GM15510 (cell line): ENCODE data around the gene GRAMD1C.

ENCODE experiments used
- POLR2A ChIP-seq: IDR thresholded peaks from 3 replicates; pipeline ENCODE4 v1.6.1; 2011; ENCODE audit warnings: borderline replicate concordance; ENCODE audit not compliant: insufficient read length; ENCODE audit errors: extremely low read depth

The GRAMD1C gene

DNA sequence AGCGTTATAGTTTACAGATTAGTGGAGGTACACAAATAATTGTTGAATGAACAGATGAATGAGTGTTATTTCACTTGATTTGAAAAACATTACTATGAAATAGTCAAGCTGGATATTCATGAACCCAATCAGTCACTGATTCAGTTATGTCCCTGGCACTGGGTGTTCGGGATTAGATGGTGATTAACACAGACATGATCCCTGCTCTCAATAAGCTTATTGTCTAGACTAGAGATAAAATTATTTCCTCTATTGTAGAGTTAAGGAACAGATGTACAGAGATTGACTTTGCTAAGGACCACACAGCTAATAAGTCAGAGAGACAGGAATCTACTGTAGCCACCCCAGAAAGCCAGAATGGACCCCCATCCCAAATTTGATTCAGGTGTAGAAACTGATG, 963 bp downstream of the GRAMD1C start:
- no peak for TF ChIP-seq POLR2A

DNA sequence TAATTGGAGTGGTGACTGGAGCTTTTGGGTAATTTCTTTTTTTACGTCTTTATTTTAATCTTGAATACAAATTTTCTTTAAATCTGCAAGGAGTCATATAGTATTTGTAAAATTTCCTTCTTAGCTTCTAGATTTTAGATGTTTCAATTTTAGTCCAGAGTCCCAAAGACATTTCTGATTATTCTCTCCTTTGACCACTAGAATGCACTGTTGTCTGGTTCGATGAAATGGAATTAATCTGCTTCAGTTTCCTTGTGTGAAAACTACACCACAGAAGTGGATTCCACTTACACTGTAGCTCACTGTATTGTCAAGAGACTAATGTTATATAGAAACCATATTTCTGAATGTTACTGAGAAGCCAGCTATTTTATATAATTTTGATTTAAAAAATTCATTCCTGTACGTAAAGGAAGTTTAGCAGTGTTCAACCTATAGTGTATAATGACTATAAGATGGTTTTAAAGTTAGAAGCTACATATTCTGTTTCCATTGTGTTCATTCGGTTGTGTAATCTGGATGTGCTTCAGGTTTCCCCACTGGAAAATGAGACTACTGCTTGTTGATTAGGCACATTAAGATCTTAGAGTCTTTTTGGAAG, 6.1 kb downstream of the GRAMD1C start:
- TF ChIP-seq POLR2A = no peak

DNA sequence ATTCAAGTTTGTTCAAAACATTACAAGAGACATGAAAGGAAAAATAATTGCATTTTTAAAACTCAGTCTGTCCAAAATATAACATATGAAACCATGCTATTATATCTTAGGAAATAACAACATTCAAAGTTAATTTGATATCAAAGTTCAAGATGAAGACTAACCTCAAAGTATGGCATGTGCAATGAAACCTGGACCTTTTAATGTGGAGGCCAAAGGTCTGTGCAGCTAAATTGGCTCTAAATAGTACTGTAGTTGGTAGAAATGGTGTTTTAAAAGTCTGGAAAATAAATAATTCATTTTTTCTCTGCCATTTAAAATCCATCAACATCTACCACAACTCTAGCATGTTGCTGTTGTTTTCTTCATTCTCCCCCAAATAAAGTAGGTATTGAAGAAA, 8.7 kb downstream of the GRAMD1C start:
- no peak for TF ChIP-seq POLR2A

DNA sequence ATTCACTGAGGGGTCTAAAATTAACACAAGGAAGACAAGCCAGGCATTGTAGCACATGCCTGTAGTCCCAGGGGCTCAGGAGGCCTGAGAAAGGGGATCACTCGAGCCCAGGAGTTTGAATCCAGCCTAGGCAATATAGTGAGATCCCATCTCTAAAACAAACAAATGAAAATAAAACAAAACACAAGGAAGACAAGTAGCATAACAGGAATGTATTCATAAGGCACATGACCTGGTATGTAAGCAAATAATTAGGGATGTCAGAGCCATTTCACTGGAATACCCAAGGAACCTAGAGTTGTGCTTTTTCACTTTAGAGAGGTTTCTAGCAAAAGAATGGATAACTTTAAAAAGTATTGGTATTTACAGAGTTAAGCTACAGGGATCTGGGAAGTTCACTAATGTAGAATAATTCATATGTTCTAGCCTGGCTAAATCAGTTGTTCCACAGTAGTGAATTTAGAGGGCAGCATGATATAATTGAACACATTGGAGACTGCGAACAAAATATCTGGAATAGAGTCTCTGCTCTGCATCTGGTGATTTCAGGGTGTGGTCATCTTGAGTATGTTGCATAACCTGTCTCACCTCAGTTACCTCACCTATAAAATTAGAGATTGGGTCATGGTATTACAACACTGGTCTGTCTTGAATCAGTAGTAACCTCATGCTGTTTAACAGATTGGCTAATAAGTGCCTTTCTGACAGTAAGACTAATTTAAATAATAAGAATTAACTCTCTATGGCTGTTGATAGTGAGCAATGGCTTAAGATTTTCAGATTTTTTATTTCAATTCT, 9.3 kb downstream of the GRAMD1C start:
- TF ChIP-seq POLR2A = no peak

DNA sequence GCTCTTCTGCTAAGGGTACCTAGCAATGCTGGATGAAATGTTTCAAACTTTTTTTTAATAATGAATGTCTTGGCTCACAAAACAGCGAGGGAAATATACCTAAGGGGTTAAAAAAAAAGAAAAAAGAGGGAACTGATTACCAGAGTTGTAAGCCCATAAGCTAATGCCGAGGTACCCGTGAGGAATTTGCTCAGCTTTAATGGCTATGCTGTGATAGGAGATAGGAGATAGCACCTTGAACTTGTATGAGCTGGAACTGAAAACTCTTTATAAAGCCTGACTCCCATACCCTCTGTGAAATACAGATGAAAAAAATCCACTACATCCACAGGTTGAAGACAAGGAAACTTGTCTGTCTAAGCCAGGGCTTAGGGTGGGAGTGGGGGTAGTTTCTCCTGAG, 13.9 kb downstream of the GRAMD1C start:
- no peak for TF ChIP-seq POLR2A

DNA sequence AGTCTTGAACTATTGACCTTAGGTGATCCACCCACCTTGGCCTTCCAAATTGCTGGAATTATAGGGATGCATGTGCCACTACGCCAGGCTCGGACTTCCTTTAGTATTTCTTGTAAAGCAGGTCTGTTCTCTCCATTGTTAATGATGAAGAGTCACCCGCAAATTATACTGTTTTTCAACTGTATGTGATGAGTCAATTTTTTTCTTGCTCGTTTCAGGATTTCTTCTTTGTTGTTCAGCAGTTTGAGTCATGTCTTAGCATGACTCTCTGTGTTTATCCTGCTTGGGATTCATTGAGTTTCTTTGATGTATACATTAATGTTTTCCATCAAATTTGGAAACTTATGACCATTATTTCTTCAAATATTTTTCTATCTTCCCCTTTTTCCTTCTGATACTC, 28.9 kb downstream of the GRAMD1C start:
- TF ChIP-seq POLR2A = no peak

DNA sequence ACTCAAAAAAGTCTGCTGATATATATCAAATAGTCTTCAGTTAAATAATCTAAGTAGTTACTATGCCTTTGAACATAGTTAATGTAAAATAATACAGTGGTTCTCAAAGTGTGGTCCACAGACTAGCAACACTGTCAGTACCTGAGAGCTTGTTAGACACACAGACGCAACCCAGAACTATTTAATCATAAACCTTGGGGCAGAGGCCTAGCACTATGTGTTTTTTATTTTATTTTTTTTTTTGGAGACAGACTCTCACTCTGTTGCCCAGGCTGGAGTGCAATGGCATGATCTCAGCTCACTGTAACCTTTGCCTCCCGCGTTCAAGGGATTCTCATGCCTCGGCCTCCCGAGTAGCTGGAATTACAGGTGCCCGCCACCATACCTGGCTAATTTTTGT, 34.7 kb downstream of the GRAMD1C start:
- TF ChIP-seq POLR2A = no peak

DNA sequence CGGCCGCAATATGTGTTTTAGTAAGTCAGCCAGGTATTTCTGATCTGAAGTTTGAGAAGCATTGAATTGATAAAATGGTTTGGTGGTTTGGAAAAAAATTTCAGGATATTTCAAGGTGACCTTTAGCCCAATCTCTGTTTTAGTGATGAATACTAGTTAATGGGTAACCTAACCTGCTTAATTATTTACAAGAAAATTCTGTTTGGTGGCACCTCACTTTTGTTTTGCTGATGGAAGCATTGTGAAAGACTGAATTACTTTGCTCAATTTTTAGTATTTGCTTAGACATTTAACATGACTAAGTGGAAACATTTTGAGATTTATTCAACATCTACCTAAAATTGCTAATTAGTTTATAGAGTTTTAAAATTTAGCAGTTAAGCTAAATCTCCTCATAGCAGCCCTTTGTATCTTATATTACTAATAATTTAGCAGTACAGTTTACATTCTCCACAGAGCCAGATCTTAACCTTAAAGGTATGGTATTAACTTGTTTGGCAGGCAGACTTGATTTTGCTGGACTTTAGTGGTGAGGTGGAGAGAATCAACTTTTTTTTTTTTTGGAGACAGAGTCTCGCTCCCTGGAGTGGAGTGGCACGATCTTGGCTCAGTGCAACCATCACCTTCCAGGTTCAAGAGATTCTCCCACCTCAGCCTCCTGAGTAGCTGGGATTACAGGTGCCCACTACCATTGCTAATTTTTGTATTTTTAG, 35.4 kb downstream of the GRAMD1C start:
- TF ChIP-seq POLR2A = no peak

DNA sequence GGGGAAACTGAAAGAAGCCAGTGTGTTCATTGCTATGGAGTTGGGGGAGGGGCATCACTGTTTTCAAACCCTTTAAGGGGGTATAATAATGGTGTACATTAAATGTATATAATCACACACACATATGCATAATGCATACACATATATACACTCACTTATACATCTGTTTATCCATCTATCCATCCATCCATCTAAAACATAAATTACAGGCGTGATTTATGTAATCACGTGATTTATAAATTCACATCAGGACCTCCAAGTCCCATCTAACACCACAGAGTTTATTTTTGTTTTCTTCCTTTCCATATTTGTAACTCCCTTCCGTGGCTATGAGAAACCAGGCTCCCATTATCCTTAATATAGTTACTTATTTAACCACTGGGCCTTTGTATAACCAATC, 39.8 kb downstream of the GRAMD1C start:
- no peak for TF ChIP-seq POLR2A

DNA sequence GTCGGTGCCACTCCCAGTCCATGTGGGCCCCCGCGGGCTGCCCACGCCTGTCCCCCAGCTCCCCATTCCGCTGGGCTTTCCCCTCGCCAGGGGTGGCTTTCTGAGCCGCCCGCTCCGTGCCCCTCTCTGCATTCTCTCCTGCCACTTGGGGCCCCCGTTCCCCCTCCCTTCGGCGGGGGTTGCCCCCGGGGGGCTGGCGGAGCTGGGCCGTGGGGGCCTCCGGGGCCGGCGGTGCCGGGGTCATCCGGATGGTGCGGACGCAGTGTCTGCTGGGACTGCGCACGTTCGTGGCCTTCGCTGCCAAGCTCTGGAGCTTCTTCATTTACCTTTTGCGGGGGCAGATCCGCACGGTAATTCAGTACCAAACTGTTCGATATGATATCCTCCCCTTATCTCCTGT, 46.5 kb downstream of the GRAMD1C start:
- TF ChIP-seq POLR2A = no peak

DNA sequence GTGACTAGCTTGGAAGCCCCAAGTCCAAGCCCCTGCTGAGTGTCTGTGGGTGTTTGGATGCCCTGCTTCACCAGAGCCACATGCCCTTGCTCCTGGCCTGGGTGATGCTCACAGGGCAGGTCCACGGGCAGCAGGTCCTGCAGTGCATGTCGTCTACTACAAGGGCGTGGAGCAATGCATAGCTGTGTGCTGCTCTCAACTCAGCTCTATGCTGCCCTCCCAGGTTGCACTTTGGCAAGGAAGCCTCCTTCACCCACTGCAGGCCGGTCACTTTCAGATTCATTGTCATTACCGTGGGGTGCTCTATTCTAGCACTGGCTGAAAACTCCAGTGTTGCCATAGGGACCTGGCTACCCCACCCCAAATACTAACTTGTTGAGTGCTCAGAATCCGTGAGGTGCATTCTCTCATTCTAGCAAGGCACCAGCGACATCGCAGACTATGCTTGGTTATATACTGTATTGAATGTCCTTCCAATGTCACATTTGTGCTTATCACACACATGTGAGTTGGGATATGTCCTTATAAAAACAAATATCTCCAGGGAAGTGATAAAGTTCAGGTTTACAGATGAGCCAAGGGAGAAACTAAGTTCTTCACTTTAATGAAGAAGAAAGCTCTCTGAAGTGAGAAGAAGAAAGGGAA, 51.8 kb downstream of the GRAMD1C start:
- TF ChIP-seq POLR2A = no peak

DNA sequence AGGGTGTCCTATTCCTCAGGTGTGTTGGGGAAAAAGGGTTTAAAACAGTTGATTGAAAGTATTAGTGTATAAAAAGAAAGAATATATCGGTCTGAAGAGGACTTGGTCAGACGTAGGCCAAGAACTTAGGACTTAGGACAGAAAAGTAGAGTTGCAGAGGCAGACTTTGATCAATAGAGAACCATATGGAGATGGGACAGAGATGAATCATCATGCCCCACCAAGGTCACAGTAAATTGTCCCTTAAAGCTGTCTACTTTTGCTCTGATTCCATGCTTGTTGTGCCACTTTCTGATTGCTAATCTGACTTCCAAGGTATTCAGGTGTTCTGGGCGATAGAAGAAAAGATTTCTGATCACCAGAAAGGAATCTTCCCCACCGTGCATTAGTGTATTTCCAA, 56.3 kb downstream of the GRAMD1C start:
- TF ChIP-seq POLR2A = no peak

DNA sequence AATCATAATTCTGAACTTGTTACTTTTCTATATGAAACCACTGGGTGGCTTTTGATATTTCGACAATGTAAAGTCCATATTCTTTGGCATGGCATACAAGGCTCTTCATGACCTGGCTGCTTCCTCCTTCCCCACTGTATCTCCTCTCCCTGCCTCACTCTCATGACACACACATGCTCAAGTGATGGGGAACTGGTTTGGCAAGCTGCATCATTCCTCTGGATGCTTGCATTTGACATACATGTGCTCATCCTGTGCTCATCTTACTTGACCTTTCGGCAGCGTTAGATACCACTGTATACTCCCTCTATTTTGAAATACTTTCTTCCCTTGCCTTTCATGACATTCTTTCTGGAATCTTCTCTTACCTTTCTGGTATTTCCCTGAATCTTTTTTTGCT, 57.4 kb downstream of the GRAMD1C start:
- TF ChIP-seq POLR2A = no peak

DNA sequence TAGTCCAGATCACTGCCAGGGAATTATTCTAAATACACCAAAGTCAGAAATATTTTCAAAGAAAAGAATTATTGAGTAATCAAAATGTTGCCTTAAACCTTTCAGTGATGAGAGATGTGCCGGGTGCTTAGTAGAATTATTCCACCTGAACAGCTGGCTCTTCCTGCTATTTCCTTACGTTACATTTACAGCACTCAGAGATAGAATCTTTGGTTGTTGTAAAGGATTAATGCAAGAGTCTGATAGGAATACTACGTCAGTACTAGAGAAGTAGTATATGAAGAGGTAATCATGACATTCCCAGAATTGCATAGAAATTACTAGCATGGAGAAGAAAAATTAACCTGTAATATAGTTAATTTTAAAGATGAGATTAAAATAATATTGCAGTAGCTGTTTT, 58.3 kb downstream of the GRAMD1C start:
- TF ChIP-seq POLR2A = no peak

DNA sequence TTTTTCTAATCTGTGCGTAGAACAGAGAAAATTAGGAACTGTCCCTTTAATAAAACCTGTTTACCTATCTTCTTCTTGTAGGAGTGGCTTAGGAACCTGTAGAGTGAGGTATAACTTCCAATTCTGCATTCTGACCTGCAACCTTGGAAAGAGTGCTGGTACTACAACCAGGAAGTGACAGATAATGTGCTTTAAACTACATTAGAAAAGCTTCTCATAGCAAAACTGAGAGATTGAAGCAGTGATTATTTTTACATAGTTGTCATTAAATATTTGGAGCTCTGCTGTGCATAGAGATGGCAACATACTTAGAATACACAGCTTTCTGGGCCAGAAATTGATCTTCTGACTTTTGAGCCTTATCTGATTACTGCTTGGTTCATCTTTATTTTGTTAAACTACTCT, 58.8 kb downstream of the GRAMD1C start:
- no peak for TF ChIP-seq POLR2A

DNA sequence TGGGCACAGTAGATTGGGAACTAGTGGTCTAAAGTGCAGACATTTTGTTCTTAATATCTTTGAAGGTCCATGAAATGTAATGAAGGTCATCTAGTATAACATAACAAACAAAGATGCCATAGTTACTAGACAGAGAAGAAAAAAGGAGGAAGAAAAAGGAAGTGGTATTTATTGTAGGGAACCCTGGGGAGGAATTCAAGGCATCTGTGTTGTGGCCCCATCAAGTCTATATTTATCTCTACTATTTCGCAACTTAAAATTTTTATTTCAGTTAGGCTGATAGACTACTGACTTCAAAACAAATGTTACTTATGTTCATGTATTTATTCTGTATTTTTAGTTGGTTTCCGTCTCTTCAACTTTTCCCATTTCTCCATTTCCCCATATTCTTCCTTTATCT, 60.3 kb downstream of the GRAMD1C start:
- no peak for TF ChIP-seq POLR2A

DNA sequence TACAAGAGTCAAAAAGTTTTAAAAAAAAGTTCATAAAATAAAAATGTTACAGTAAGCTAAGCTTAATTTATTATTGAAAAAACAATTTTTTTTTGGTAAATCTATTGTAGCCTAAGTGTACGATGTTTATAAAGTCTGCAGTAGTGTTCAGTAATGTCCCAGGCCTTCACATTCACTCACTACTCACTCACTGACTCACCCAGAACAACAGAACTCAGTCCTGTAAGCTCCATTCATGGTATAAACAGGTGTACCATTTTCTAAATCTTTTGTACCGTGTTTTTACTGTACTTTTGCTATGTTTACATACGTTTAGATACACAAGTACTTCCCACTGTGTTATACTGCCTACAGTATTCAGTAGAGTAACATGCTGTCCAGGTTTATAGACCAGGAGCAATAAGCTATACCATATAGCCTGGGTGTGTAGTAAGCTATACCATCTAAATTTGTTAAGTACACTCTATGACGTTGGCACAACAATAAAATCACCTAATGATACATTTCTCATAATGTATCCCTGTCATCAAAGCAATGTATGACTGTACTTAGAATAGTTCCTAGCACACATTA, 68.1 kb downstream of the GRAMD1C start:
- no peak for TF ChIP-seq POLR2A
